Fibroblast of mammary gland (primary cell): ENCODE data around the gene DMAC2L.

Experiments used
- DNase-seq: peaks from one replicate; pipeline ENCODE4 v3.0.0-alpha.2; 2010; ENCODE audit warnings: low read depth
- H3K4me3 ChIP-seq: 2 replicates; pipeline ENCODE4 v1.5.1; 2011; ENCODE audit warnings: low read depth, mild to moderate bottlenecking, low read length, moderate library complexity; ENCODE audit not compliant: control insufficient read depth
- TF ChIP-seq, protein P1 (sequence below): conservative IDR thresholded peaks from 2 replicates; pipeline ENCODE4 v1.5.1; 2011; ENCODE audit warnings: low read depth, low read length, inconsistent platforms; ENCODE audit not compliant: control insufficient read depth, insufficient read depth

DMAC2L gene

GRCh38 chr14:50285861-50286260 is 26.3 kb upstream of the DMAC2L start:
- no peak overlapping the region for H3K4me3 ChIP-seq
- no peak for DNase-seq

DNA sequence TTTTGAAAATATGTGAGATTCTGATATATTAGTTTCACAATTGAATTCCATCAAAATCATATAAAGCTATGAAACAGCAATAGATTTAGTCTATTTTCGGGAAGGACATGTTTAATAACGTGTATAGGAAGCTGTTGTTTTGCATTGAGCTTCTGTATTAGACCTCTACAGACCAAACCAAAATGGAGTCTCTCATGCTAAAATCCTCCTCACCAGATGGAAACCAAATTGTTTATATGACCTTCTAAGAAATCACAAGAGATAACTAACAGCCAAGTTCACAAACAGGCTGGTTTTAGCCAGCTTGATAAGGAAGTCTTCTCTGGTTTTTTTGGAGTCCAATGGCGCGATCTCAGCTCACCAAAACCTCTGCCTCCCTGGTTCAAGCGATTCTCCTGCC is 24.0 kb upstream of the DMAC2L start:
- H3K4me3 ChIP-seq, result no peak overlapping the region
- no peak for DNase-seq
- TF ChIP-seq, protein P1, sequence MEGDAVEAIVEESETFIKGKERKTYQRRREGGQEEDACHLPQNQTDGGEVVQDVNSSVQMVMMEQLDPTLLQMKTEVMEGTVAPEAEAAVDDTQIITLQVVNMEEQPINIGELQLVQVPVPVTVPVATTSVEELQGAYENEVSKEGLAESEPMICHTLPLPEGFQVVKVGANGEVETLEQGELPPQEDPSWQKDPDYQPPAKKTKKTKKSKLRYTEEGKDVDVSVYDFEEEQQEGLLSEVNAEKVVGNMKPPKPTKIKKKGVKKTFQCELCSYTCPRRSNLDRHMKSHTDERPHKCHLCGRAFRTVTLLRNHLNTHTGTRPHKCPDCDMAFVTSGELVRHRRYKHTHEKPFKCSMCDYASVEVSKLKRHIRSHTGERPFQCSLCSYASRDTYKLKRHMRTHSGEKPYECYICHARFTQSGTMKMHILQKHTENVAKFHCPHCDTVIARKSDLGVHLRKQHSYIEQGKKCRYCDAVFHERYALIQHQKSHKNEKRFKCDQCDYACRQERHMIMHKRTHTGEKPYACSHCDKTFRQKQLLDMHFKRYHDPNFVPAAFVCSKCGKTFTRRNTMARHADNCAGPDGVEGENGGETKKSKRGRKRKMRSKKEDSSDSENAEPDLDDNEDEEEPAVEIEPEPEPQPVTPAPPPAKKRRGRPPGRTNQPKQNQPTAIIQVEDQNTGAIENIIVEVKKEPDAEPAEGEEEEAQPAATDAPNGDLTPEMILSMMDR, result no peak

More at GRCh38 chr14:50285861-50286260, 26.3 kb upstream of the DMAC2L start:
- TF ChIP-seq, protein P1, result no peak

DNA sequence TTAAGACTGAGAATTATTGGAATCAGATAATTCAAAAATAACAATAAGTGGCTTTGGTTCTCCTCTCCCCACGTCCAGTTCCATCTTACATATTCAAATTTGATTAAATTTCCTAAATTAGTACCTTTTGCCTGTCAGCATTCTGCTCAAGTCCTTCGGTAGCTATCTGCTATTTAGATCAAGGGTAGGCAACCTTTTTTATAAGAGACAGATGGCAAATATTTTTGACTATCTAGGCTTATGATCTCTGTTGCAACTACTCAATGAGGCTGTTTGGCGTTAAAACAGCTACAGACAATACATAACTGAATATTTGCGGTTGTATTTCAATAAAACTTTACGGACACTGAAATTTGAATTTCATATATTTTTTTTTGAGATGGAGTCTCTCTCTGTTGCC is 21.8 kb upstream of the DMAC2L start:
- no peak for DNase-seq
- no peak overlapping the region for H3K4me3 ChIP-seq
- TF ChIP-seq, protein P1, result no peak

DNA sequence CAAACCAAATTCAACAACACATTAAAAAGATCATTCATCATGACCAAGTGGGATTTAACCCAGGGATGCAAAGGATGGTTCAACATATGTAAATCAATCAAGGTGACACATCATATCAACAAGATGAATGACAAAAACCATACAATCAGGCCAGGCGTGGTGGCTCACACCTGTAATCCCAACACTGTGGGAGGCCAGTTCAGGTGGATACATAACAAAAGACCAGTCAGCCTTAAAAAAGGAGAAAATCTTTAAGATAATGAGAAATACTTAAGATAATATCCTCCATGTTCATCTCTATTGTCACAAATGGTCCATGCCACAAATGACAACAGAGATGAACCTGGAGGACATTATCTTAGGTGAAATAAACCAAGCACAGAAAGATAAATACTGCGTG is 12.5 kb upstream of the DMAC2L start:
- DNase-seq, result no peak
- no peak overlapping the region for H3K4me3 ChIP-seq
- TF ChIP-seq, protein P1, result no peak

DNA sequence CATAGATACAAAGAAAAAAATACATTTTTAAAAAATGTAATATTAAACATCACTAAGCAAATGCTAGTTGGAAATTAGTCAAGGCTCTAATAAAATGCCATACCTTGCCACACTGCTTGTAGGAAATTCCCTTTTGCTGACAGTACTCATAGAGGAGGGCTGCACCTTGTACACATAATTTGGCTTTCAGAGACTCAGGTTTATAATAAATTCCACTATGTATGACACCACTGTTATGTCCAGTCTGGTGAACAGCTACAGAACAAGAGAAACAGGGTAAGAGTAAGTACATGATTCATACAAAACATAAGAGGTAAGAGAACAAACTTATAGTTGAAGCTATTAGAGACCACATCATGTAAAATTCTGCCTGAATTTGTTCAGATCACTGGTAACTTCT is 10.2 kb upstream of the DMAC2L start:
- no peak for DNase-seq
- TF ChIP-seq, protein P1, result no peak
- H3K4me3 ChIP-seq, result no peak overlapping the region

GRCh38 chr14:50303744-50304471 is 8.2 kb upstream of the DMAC2L start:
- H3K4me3 ChIP-seq, result no peak overlapping the region
- DNase-seq, result no peak
- TF ChIP-seq, protein P1, result no peak
